ENCODE measurements around the gene MAMLD1.

Gene MAMLD1

DNA sequence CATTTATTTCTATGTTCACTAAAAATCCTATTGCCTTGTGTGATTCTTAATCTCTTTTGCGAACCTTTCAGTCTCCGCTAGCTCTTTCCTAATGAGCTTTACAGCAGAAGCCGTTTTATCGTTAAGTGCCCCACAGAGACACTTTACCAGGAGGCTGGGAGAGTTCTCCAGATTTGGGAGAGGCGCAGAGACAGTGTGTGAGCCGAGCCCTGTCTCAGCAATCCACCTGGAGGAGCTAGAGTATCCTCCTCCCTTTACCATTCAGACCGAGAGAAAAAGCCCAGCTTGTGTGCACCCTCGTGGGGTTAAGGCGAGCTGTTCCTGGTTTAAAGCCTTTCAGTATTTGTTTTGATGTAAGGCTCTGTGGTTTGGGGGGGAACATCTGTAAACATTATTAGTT, 150.4 kb downstream of the MAMLD1 start:
- H3K9me3 Mint-ChIP-seq: no peaks in the 10 kb centered on the region
- H3K36me3 Mint-ChIP-seq: no peaks in the 10 kb centered on the region
- H3K4me1 Mint-ChIP-seq: no peaks in the 10 kb centered on the region
- H3K27ac Mint-ChIP-seq: no peak overlapping the region
- H3K27me3 Mint-ChIP-seq: peaks cover 12% of the 10 kb centered on the region
- DNase-seq (ENCODE audit: low spot score in 2 of 2): no peak
- no peak for ATAC-seq (ENCODE audit: low read depth)
- no peak overlapping the region for H3K4me3 Mint-ChIP-seq

GRCh38 chrX:150514462-150514861, 151.3 kb downstream of the MAMLD1 start:
- DNase-seq (ENCODE audit: low spot score in 2 of 2): no peak
- H3K27ac Mint-ChIP-seq: no peak overlapping the region
- no peak overlapping the region for H3K4me3 Mint-ChIP-seq
- no peak for ATAC-seq (ENCODE audit: low read depth)
- H3K27me3 Mint-ChIP-seq: peaks cover 12% of the 10 kb centered on the region
- H3K36me3 Mint-ChIP-seq: no peaks in the 10 kb centered on the region
- no peaks in the 10 kb centered on the region for H3K9me3 Mint-ChIP-seq
- H3K4me1 Mint-ChIP-seq: no peaks in the 10 kb centered on the region

GRCh38 chrX:150515801-150516200, 152.7 kb downstream of the MAMLD1 start:
- H3K9me3 Mint-ChIP-seq: no peaks in the 10 kb centered on the region

DNA sequence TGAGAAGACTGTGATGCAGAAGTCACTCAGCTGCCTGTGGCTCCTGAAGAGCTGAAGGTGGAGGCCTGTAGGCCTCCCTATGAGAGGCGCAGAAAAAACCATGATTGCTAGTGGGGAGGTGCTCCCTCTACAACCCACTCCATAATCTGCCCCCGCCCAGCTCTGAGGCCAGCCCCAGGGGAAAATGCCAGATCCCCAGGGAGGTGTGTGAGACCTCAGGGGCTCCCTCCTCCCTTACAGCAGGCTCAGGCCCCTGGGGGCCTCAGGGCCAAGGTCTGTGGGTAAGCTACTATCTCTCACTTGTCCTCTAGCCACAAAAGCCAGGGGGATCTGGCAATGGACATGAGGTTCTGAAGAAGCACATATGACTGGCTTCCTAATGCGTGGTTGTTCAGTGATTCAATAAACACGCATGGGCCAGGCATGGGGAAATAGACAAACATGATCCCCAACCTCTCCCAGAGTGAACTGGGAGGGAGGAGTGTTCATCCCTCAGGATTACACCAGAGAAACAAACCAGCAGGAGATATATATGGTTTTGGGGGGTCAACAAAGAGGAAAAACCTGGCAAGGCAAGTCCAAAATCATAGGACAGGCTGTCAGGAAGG, 154.3 kb downstream of the MAMLD1 start:
- Mint-ChIP-seq H3K36me3 (no peaks in the 10 kb centered on the region), H3K4me1 (no peaks in the 10 kb centered on the region), H3K27ac (no peak overlapping the region), H3K27me3 (peaks cover 12% of the 10 kb centered on the region), H3K9me3 (no peaks in the 10 kb centered on the region), H3K4me3 (no peak overlapping the region)
- no peak for DNase-seq (ENCODE audit: low spot score in 2 of 2)
- ATAC-seq (ENCODE audit: low read depth): no peak

More at GRCh38 chrX:150515801-150516200, 152.7 kb downstream of the MAMLD1 start:
- no peak for ATAC-seq (ENCODE audit: low read depth)
- no peak overlapping the region for H3K27ac Mint-ChIP-seq
- no peaks in the 10 kb centered on the region for H3K4me1 Mint-ChIP-seq
- no peak for DNase-seq (ENCODE audit: low spot score in 2 of 2)
- H3K36me3 Mint-ChIP-seq: no peaks in the 10 kb centered on the region
- H3K4me3 Mint-ChIP-seq: no peak overlapping the region
- H3K27me3 Mint-ChIP-seq: peaks cover 12% of the 10 kb centered on the region

- ATAC-seq (ENCODE audit: low read depth) (no peak), DNase-seq (ENCODE audit: low spot score in 2 of 2) (no peak)
- Mint-ChIP-seq H3K27ac (no peak overlapping the region), H3K27me3 (peaks cover 2% of the 10 kb centered on the region), H3K36me3 (no peaks in the 10 kb centered on the region), H3K9me3 (no peaks in the 10 kb centered on the region), H3K4me1 (no peaks in the 10 kb centered on the region), H3K4me3 (no peak overlapping the region)
Observed at GRCh38 chrX:150522494-150522893, 159.4 kb downstream of the MAMLD1 start.

- ATAC-seq (ENCODE audit: low read depth) (no peak), DNase-seq (ENCODE audit: low spot score in 2 of 2) (no peak)
- Mint-ChIP-seq H3K27me3 (peaks cover 2% of the 10 kb centered on the region), H3K9me3 (no peaks in the 10 kb centered on the region), H3K27ac (no peak overlapping the region), H3K4me3 (no peak overlapping the region), H3K4me1 (no peaks in the 10 kb centered on the region), H3K36me3 (no peaks in the 10 kb centered on the region)
Observed at GRCh38 chrX:150525061-150525919, 162.2 kb downstream of the MAMLD1 start.

GRCh38 chrX:150526692-150527091, 163.6 kb downstream of the MAMLD1 start:
- no peak overlapping the region for H3K27ac Mint-ChIP-seq
- no peaks in the 10 kb centered on the region for H3K9me3 Mint-ChIP-seq
- DNase-seq (ENCODE audit: low spot score in 2 of 2) (no peak), ATAC-seq (ENCODE audit: low read depth) (no peak)
- no peaks in the 10 kb centered on the region for H3K4me1 Mint-ChIP-seq
- H3K27me3 Mint-ChIP-seq: peaks cover 2% of the 10 kb centered on the region
- no peaks in the 10 kb centered on the region for H3K36me3 Mint-ChIP-seq
- H3K4me3 Mint-ChIP-seq: no peak overlapping the region

DNA sequence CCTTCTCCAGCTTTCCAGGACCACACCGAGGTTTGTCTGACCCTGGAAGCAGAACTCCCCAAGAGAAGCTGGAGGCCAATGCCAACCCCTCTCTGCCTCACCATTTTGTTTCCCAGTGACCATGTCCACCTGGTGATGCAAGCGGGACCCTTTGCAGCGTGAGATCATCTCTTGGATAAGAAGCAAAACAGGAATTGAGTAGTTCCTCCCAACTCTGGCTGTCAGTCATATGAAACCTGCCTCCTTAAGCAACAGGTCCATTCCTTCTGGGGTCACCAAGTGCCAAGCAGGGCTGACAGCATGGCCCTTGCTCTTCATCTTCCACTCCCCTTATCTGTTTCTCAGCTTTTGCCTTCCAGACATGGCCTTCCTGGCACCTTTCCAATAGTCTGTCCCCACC, 164.0 kb downstream of the MAMLD1 start:
- Mint-ChIP-seq H3K27me3 (peaks cover 2% of the 10 kb centered on the region), H3K4me3 (no peak overlapping the region), H3K4me1 (no peaks in the 10 kb centered on the region), H3K9me3 (no peaks in the 10 kb centered on the region), H3K27ac (no peak overlapping the region), H3K36me3 (no peaks in the 10 kb centered on the region)
- ATAC-seq (ENCODE audit: low read depth) (no peak), DNase-seq (ENCODE audit: low spot score in 2 of 2) (no peak)

DNA sequence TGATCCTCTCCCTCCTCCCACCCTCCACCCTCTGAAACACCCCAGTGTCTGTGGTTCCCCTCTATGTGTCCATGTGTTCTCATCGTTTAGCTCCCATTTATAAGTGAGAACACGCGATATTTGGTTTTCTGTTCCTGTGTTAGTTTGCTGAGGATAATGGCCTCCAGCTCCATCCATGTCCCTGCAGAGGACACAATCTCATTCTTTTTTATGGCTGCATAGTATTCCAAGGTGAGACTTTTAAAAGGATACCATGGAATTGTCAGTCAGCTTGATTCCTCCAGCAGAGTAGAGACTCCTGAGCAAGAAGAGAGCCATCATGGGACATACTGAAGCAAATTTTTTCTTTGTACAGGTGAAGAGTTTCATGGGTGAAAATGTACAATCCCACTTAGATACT, 166.5 kb downstream of the MAMLD1 start:
- Mint-ChIP-seq H3K27ac (no peak overlapping the region), H3K9me3 (peaks cover 5% of the 10 kb centered on the region), H3K27me3 (no peaks in the 10 kb centered on the region), H3K4me1 (peaks cover 2% of the 10 kb centered on the region), H3K36me3 (peaks cover 6% of the 10 kb centered on the region), H3K4me3 (no peak overlapping the region)
- ATAC-seq (ENCODE audit: low read depth) (no peak), DNase-seq (ENCODE audit: low spot score in 2 of 2) (no peak)

DNA sequence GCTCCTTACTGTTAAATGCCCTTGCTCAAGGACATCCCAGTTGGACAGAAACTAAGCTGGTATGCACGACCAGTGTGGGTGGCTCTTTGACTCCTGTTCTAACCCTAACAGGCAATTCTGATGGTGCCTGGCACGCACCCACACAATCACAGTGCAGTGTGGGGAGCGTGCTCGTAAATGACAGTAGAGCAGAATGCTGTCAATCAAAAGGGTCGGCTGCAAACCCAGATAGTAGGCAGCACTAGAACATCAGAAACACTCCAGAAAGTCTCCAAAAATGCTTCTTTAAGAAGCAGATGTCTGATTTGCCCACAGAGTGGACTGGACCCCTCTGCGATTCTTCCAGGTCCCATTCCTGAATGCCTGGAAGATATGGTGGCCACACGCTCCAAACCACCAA, 167.7 kb downstream of the MAMLD1 start:
- H3K4me3 Mint-ChIP-seq: no peak overlapping the region
- no peak for ATAC-seq (ENCODE audit: low read depth)
- H3K27ac Mint-ChIP-seq: no peak overlapping the region
- peaks cover 6% of the 10 kb centered on the region for H3K9me3 Mint-ChIP-seq
- peaks cover 2% of the 10 kb centered on the region for H3K4me1 Mint-ChIP-seq
- H3K36me3 Mint-ChIP-seq: peaks cover 6% of the 10 kb centered on the region
- H3K27me3 Mint-ChIP-seq: no peaks in the 10 kb centered on the region
- no peak for DNase-seq (ENCODE audit: low spot score in 2 of 2)

- Mint-ChIP-seq H3K27ac (no peak overlapping the region), H3K27me3 (no peaks in the 10 kb centered on the region), H3K4me1 (peaks cover 2% of the 10 kb centered on the region), H3K36me3 (peaks cover 6% of the 10 kb centered on the region), H3K9me3 (peaks cover 6% of the 10 kb centered on the region), H3K4me3 (no peak overlapping the region)
- ATAC-seq (ENCODE audit: low read depth) (no peak), DNase-seq (ENCODE audit: low spot score in 2 of 2) (no peak)
Observed at GRCh38 chrX:150531467-150531866, 168.3 kb downstream of the MAMLD1 start.

DNA sequence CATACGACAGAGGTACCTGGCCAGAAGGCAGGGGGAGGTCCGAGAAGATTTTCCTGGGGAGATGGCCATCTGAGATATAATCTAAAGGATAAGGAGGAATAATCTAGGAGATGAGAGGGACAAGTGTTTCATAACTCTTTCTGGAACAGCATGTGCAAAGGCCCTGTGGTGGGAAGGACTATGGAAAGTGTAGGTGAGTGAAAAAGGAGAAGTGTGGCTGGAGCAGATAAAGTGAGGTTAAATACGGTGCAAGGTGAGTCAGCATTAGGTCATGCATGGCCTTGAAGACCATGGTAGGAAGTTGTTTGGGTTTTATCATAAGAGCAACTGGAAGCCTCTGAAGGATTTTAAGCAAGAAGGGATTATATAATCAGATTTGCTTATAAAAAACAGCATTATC, 170.7 kb downstream of the MAMLD1 start:
- H3K36me3 Mint-ChIP-seq: peaks cover 6% of the 10 kb centered on the region
- peaks cover 2% of the 10 kb centered on the region for H3K4me1 Mint-ChIP-seq
- H3K27ac Mint-ChIP-seq: no peak overlapping the region
- no peak for ATAC-seq (ENCODE audit: low read depth)
- no peak for DNase-seq (ENCODE audit: low spot score in 2 of 2)
- H3K9me3 Mint-ChIP-seq: peaks cover 6% of the 10 kb centered on the region
- H3K4me3 Mint-ChIP-seq: no peak overlapping the region
- H3K27me3 Mint-ChIP-seq: no peaks in the 10 kb centered on the region

DNA sequence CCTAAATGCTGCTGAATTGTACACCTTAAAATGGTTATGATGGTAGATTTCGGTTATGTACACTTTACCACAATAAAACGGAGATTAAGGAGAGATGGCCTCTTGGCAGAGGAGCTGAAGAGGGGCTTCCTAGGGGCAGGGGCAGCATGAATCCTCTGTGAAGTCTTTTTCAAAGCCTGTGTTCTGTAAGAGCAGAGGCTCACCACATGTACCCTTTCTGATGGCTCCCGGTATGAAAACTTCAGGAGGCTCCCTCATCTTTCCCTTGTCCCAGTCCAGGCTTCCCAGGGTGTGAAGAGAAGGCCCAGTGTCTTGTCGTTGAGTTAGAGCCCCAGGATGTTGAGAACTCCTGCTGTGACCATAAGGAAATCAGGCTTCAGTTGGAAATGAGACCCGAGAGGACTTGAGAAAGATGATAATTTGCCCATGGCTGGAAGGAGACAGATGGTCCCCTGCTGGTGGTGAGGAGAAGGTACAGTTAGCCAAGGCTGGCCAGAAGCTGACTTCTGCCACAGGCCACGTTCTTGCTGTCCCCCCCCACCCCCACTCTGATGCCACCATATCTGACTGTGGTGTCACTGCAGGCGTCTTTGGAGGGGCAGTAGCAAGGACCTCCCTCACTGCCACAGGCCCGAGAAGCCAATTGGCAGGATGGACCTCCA, 173.5 kb downstream of the MAMLD1 start:
- H3K9me3 Mint-ChIP-seq: peaks cover 6% of the 10 kb centered on the region
- peaks cover 2% of the 10 kb centered on the region for H3K4me1 Mint-ChIP-seq
- H3K36me3 Mint-ChIP-seq: peaks cover 6% of the 10 kb centered on the region
- H3K27ac Mint-ChIP-seq: no peak overlapping the region
- H3K27me3 Mint-ChIP-seq: no peaks in the 10 kb centered on the region
- H3K4me3 Mint-ChIP-seq: no peak overlapping the region
- ATAC-seq (ENCODE audit: low read depth) (no peak), DNase-seq (ENCODE audit: low spot score in 2 of 2) (no peak)

DNA sequence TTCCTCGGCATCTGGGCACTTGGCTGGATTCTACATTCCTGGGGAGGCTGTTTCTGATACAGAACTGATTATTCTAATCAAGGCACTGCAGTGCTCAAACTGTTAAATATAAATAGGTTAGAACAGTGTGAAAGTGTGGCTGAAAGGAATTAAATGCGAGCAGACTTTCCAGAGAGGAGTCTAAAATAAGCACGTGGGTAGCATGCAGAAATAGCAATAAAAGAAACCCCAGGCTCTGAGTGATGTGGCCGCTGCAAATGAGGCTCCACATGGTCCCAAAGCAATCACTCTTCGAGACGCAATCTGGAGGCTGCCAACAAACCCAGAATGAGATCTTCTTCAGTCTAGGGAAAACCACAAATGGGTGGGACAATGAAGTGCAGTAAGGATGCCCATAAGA, 174.7 kb downstream of the MAMLD1 start:
- no peak for DNase-seq (ENCODE audit: low spot score in 2 of 2)
- Mint-ChIP-seq H3K4me1 (peaks cover 5% of the 10 kb centered on the region), H3K27me3 (no peaks in the 10 kb centered on the region), H3K27ac (no peak overlapping the region), H3K9me3 (peaks cover 6% of the 10 kb centered on the region), H3K4me3 (no peak overlapping the region), H3K36me3 (peaks cover 6% of the 10 kb centered on the region)
- ATAC-seq (ENCODE audit: low read depth): no peak
